Measurements from ENCODE around the gene GRPEL1.

- TF ChIP-seq CTCF (IDR thresholded peaks at IDR 0.05) (no peak), POLR2A (IDR thresholded peaks at IDR 0.05; ENCODE audit: low read depth) (no peak), EP300 (IDR thresholded peaks at IDR 0.05) (no peak)
These were observed 37.9 kb downstream of the GRPEL1 start for GRCh38 chr4:7029921-7030320.
